Fibroblast of upper back skin (primary cell): ENCODE results near the gene FAM222B.
"Not testable (repeated sequence)": the region's sequence is repeated elsewhere in the genome, so short reads cannot be mapped to it uniquely, and the experiment has no call there.

ENCODE experiments used
- DNase-seq: peaks from one replicate; pipeline ENCODE4 v3.0.0-alpha.2; 2013

The FAM222B gene

GRCh38 chr17:28842282-28843012 is at the start of gene FAM222B:
Gene FAM222B (minus strand): TSS chr17:28842790. CDS start chr17:28766667, 76,123 bp downstream.
- peak; percentile 83 for DNase-seq

- DNase-seq = no peak
Observed at GRCh38 chr17:28892024-28892423, 49.4 kb upstream of the FAM222B start.

- DNase-seq = no peak
Observed at GRCh38 chr17:28891201-28891600, 48.6 kb upstream of the FAM222B start.

- DNase-seq = no peak
Observed at GRCh38 chr17:28889996-28890395, 47.4 kb upstream of the FAM222B start.

GRCh38 chr17:28888832-28889231 is 46.2 kb upstream of the FAM222B start:
- no peak for DNase-seq

- no peak for DNase-seq
Observed at GRCh38 chr17:28887871-28888471, 45.4 kb upstream of the FAM222B start.

GRCh38 chr17:28885951-28886350 is 43.4 kb upstream of the FAM222B start:
- no peak for DNase-seq

GRCh38 chr17:28885363-28885762 is 42.8 kb upstream of the FAM222B start:
- no peak for DNase-seq

GRCh38 chr17:28883967-28884702 is 41.5 kb upstream of the FAM222B start:
- no peak for DNase-seq

GRCh38 chr17:28882154-28882895 is 39.7 kb upstream of the FAM222B start:
- DNase-seq = no peak

- DNase-seq = no peak
Observed at GRCh38 chr17:28881533-28882056, 39.0 kb upstream of the FAM222B start.

- DNase-seq = no peak
Observed at GRCh38 chr17:28880572-28880945, 38.0 kb upstream of the FAM222B start.

GRCh38 chr17:28879886-28880571 is 37.4 kb upstream of the FAM222B start:
- no peak for DNase-seq

- peak; percentile 39 for DNase-seq
Observed at GRCh38 chr17:28878981-28879380, 36.4 kb upstream of the FAM222B start.

- no peak for DNase-seq
Observed at GRCh38 chr17:28878158-28878910, 35.7 kb upstream of the FAM222B start.

- not testable (repeated sequence) for DNase-seq
Observed at GRCh38 chr17:28877150-28877711, 34.6 kb upstream of the FAM222B start.

GRCh38 chr17:28875848-28876550 is 33.4 kb upstream of the FAM222B start:
- no peak for DNase-seq

- DNase-seq = no peak
Observed at GRCh38 chr17:28874750-28875149, 32.2 kb upstream of the FAM222B start.

- DNase-seq = no peak
Observed at GRCh38 chr17:28873839-28874238, 31.2 kb upstream of the FAM222B start.

GRCh38 chr17:28871056-28871579 is 28.5 kb upstream of the FAM222B start:
- DNase-seq = no peak
